RCC 7860 (cell line): ENCODE measurements around the gene MMP25.

ENCODE experiments used
- DNase-seq: peaks from one replicate; pipeline ENCODE4 v3.0.0-alpha.2; 2015; ENCODE audit warnings: low spot score
- FAIRE-seq: peaks from 2 replicates; lab custom pipeline; 2012; peaks lifted over from hg19 to GRCh38; lab: Jason Lieb, UNC

MMP25 gene, protein sequence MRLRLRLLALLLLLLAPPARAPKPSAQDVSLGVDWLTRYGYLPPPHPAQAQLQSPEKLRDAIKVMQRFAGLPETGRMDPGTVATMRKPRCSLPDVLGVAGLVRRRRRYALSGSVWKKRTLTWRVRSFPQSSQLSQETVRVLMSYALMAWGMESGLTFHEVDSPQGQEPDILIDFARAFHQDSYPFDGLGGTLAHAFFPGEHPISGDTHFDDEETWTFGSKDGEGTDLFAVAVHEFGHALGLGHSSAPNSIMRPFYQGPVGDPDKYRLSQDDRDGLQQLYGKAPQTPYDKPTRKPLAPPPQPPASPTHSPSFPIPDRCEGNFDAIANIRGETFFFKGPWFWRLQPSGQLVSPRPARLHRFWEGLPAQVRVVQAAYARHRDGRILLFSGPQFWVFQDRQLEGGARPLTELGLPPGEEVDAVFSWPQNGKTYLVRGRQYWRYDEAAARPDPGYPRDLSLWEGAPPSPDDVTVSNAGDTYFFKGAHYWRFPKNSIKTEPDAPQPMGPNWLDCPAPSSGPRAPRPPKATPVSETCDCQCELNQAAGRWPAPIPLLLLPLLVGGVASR

DNA sequence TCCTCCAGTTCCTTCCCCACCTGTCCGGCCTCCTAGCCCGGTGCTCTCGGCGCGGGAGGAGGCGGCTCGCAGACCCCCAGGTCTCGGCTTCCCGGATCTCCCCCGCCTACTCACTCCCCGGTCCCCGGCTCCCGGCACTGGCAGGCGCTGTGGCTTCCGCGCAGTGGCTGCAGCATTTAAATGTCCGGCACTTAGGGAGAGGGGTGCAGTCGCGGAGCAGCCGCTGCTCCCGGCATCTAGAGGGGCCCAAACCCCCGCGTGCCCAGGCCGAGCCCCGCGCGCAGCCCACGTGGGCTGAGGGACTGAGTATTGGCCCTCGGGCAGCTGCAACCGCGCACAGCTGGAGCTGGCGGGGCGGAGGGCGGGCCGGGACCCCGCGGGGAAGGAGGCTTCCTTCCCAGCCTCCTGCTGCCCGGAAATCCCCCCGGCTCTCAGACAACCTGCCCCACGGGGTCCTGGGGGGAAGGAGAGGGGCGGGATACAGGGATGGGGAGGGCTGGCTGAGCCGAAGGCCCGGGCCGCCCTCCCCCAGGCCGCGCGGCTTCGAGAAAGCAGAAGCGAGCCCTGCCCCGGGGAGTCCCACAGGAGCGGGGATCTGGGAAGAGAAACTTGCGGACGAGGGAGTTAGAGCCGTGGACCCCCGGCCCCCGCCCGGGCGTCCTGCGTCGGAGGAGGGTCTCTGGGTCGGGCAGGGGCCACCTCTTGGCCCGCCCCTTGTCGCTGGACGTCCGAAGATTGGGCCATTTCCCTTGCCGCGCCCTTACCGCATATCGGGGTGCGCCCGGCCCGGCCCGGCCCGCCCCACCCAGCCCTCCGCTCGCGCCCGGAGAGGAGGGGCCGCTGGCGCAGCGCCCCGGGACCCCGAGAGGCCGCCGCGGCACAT is at the start of gene MMP25:
TSS of gene MMP25 (plus strand) at position 804 of the 883 bp plus-strand sequence. CDS start 357 bp downstream, outside the sequence.
- FAIRE-seq (no peak), DNase-seq (no peak)

GRCh38 chr16:2999929-3000328 is 46.4 kb upstream of the MMP25 start:
- FAIRE-seq (no peak), DNase-seq (no peak)

DNA sequence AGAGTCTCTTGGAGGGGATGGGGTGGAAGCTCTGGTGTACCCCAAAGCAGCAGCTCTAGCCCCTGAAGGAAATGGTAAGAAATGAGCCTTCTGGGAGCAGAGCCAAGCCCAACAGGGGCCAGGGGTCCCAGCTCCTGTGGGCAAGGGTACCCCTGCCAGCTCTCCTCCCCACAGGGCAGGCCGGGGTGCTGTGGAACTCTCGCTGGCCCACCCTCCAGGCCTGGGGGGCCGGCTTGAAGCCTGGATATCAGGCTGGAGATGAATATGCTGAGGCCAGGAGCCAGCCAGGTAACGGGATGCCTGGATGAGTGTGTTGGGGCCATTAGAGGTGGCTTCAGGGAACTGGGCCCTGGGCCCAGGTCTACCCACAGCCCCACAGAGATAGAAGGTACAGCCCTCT is 45.8 kb upstream of the MMP25 start:
- FAIRE-seq: no peak
- DNase-seq: no peak

DNA sequence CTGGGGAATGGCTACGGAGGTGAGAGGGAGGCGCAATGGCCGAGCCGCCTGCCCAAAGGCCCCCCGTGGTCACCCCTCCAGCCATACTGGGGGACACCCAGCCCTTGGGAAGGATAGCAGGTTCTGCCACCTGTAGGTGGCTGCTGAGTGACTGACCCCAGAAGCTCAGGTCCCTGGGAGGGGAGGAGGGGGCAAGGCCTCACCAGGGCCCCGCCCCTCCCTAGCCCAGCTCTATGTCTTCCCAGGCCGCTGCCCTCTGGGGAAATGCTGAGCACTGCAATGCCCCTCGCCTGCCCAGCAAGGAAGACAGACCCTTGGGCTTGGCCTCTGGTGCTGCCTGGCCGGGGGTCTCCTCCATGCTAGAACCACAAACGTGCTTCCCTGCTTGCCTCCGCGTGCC is 45.0 kb upstream of the MMP25 start:
- no peak for FAIRE-seq
- no peak for DNase-seq

DNA sequence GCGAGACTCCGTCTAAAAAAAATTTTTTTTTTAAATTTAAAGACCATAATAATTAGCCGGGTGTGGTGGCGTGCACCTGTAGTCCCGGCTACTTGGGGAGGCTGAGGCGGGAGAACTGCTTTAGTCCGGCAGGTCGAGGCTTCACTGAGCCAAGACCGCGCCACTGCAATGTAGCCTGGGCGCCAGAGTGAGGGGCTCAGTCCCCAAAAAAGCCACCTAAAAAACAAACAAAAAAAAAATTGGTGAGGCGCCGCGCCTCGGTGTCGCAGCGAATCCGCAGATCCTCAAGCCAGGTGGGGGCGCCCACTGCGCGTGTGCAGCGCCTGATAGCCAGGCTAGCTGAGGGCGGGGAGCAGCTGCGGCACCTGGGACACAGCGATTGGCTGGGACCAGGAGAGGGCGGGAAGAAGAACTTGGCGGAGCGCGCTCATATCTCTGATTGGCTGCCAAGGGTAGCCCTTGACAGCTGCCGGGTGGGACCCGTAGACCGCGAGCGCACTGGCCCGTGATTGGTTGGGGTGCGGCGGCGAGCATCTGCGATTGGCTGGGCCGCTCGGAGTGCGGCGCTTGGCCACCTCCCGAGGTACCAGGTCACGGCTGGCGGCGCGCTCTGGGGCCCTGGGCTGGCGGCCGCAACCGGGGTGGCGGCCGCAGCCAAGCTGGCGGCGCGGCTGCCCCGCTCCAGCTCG is 42.6 kb upstream of the MMP25 start:
- peak; percentile 86 for FAIRE-seq
- peak; percentile 98 for DNase-seq

- DNase-seq (peak; percentile 5), FAIRE-seq (no peak)
Observed at GRCh38 chr16:3004319-3004718, 42.0 kb upstream of the MMP25 start.

- FAIRE-seq (no peak), DNase-seq (peak; percentile 29)
Observed at GRCh38 chr16:3004781-3005284, 41.5 kb upstream of the MMP25 start.

- no peak for DNase-seq
- FAIRE-seq: no peak
Observed at GRCh38 chr16:3007059-3007956, 39.1 kb upstream of the MMP25 start.

DNA sequence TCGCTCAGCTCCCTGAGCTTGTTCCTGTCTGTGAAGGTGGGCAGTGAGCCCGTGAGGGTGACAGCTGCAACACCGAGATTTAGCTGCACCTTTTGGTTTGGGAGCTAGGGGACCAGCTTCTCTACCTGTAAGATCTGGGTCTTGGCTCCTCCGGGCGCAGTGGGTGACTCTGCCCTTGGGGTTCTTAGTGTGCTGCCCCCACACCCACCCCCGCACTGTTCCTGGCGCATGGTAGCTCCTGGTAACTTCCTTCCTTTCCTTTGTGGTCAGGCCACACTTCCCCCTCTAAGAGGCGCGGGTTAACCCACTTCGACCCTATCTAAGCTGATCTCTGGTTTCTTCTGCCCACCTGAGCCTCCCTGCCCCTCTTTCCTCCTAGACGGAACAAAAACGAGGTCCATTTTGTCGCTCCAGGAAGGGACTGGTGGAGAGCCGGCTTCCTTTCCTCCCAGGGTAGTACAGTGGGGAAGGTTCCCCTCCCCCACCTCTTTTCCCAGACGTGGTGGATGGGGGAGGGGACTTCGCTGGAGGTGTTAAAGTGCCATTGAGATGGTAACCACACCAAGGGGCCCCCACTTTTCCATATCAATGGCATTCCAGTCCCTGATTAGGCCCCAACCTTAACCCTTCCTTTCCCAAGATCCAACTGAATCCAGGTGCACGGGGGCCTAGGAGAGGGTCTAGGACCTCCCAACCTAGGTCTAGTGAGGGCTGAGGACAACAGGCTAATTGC is 38.2 kb upstream of the MMP25 start:
- FAIRE-seq (no peak), DNase-seq (no peak)

DNA sequence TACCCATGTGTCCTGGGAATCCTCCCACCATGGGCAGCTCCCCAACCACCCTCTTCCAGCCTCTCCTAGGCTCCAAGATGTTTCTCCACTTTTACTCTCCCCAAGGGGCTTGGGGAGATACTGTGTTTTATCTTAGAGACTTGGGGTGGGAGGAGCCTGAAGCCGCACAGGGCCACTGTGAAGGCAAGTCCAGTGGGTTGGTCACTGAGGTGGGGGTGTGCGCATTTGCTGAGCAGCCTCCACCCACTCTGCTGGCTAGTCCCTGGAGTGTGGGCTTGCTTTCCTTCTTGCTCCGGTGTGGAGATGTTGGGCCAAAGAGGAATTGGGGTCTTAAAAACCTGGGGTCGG is 37.7 kb upstream of the MMP25 start:
- FAIRE-seq (no peak), DNase-seq (no peak)

GRCh38 chr16:3009568-3010390 is 36.6 kb upstream of the MMP25 start:
- no peak for DNase-seq

GRCh38 chr16:3010510-3010909 is 35.9 kb upstream of the MMP25 start:
- DNase-seq: no peak
- FAIRE-seq: no peak

More at GRCh38 chr16:3009568-3010390, 36.6 kb upstream of the MMP25 start:
- no peak for FAIRE-seq

DNA sequence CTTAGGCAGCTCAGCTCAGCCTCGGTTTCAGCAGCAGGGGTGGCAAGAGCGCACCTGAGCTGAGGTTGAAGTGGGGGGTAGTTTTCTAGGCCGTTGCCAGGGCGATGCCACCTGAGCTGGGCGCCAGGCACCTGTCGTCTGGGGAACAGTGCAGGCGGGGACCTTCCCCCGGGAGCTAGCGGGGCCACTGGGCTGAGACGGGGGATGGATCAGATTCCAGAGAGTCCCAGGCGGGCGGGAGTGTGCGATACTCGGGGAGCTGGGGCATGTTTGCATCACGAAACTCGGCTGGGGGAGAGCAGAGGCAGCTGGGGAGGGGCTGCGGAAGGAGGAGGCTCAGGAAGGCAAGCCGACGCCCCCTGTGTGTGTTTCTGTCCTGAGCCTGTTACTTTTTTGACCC is 34.1 kb upstream of the MMP25 start:
- no peak for DNase-seq
- no peak for FAIRE-seq

- DNase-seq (no peak), FAIRE-seq (no peak)
Observed at GRCh38 chr16:3012828-3013420, 33.4 kb upstream of the MMP25 start, which contains the start of gene CLDN9. Gene CLDN9, plus strand, starts transcription at chr16:3012923. Its CDS starts 440 bp downstream, at chr16:3013363.

GRCh38 chr16:3013491-3013951 is 32.8 kb upstream of the MMP25 start:
- FAIRE-seq: no peak
- DNase-seq: peak; percentile 29

- no peak for DNase-seq
- FAIRE-seq: no peak
Observed at GRCh38 chr16:3013998-3014690, 32.2 kb upstream of the MMP25 start.

- no peak for DNase-seq
- FAIRE-seq: no peak
Observed at GRCh38 chr16:3014971-3015370, 31.4 kb upstream of the MMP25 start.
